Caco-2 (cell line): Measurements from ENCODE around the gene MYH13. TPM values are rescaled to one million over a fixed set of nuclear protein-coding genes. Genes with fewer than 3 reads are reported as not detected.

Experiments used
- BruUV-seq: library from RNA; stranded (reverse); fragments of 400-500 nt; replicated peaks from 2 replicates; lab custom pipeline; 2021; lab: Mats Ljungman, UMichigan
- CTCF ChIA-PET: fragments of 300-600 bp; sonication (Branson Sonifier 250); formaldehyde crosslinking; loops from one replicate; lab custom pipeline; 2022; ENCODE audit warnings: antibody characterized with exemption; lab: Charles Lee
- POLR2A ChIA-PET: fragments of 300-600 bp; sonication (Branson Sonifier 250); formaldehyde crosslinking; loops from one replicate; lab custom pipeline; 2022; ENCODE audit warnings: antibody characterized with exemption; lab: Charles Lee
- DNase-seq, 2 experiments: peaks; one replicate each; pipeline versions ENCODE4 v3.0.0 to v3.0.0-alpha.2; 2020 to 2022
- H3K27me3 ChIP-seq: replicated peaks from 2 replicates; pipeline ENCODE4 v1.6.0; 2011; ENCODE audit warnings: low read length; ENCODE audit not compliant: control insufficient read depth, insufficient read depth
- H3K36me3 ChIP-seq: 2 replicates; pipeline ENCODE4 v1.5.1; 2011; ENCODE audit warnings: low read length; ENCODE audit not compliant: control insufficient read depth, insufficient read depth
- H3K4me1 ChIP-seq: fragments of 250-450 bp; sonication (Bioruptor Pico); 2 replicates; pipeline ENCODE4 v1.5.1; 2020; ENCODE audit warnings: mild to moderate bottlenecking
- H3K4me3 ChIP-seq: 2 replicates; pipeline ENCODE4 v1.5.1; 2011; ENCODE audit warnings: low read depth, mild to moderate bottlenecking, control low read depth, low read length
- H3K9me3 ChIP-seq: fragments of 250-450 bp; sonication (Bioruptor Pico); 2 replicates; pipeline ENCODE4 v1.5.1; 2020; ENCODE audit warnings: mild to moderate bottlenecking, moderate library complexity
- H3K27ac Mint-ChIP-seq: one replicate; pipeline ENCODE4 v1.8.0; 2022; ENCODE audit warnings: mixed read lengths; ENCODE audit not compliant: unreplicated experiment
- H3K27me3 Mint-ChIP-seq: one replicate; pipeline ENCODE4 v1.8.0; 2022; ENCODE audit warnings: mixed read lengths; ENCODE audit not compliant: insufficient read depth, unreplicated experiment
- H3K36me3 Mint-ChIP-seq: one replicate; pipeline ENCODE4 v1.8.0; 2022; ENCODE audit warnings: mild to moderate bottlenecking, mixed read lengths; ENCODE audit not compliant: insufficient read depth, unreplicated experiment
- H3K4me1 Mint-ChIP-seq: one replicate; pipeline ENCODE4 v1.8.0; 2022; ENCODE audit warnings: low read depth, mixed read lengths; ENCODE audit not compliant: unreplicated experiment
- H3K4me3 Mint-ChIP-seq: one replicate; pipeline ENCODE4 v1.8.0; 2022; ENCODE audit warnings: mild to moderate bottlenecking, moderate library complexity, mixed read lengths; ENCODE audit not compliant: unreplicated experiment
- H3K9me3 Mint-ChIP-seq: one replicate; pipeline ENCODE4 v1.8.0; 2022; ENCODE audit warnings: mixed read lengths; ENCODE audit not compliant: unreplicated experiment
- CTCF ChIP-seq, 2 experiments: fragments of 200-600 bp in 1 of 2; IDR thresholded peaks; 1 replicate in 1 of 2; 2 replicates in 1 of 2; pipeline versions ENCODE4 v1.5.1 to v1.8.0; 2011 to 2022; ENCODE audit warnings: antibody characterized with exemption in 1 of 2, control low read depth in 1 of 2, inconsistent platforms in 1 of 2, low read depth in 1 of 2, low read length in 1 of 2, mild to moderate bottlenecking in 1 of 2, moderate library complexity in 1 of 2; ENCODE audit not compliant: insufficient read depth in 1 of 2, severe bottlenecking in 1 of 2, unreplicated experiment in 1 of 2
- intact Hi-C: fragments of 100-400 bp; cut with micrococcal nuclease; formaldehyde crosslinking; loops from one replicate; pipeline ENCODE4 v1.10.0; 2022; ENCODE audit not compliant: unreplicated experiment
- total RNA-seq: library from RNA; stranded (reverse); gene quantifications from 2 replicates; pipeline ENCODE4 v1.2.3, GENCODE V29; 2022

Gene MYH13
- total RNA-seq, 1 experiment from 2014 or later, result not detected

GRCh38 chr17:10369239-10369638, 3.6 kb downstream of the MYH13 start:
- POLR2A ChIA-PET, result interaction anchor here (0.6 kb wide), 1 partner anchor 1058 kb away, joined by 3 read pairs; no protein-coding TSS in a partner anchor
- BruUV-seq, result no TSS peak
- Mint-ChIP-seq H3K36me3 (no peaks in the 10 kb centered on the region), H3K4me3 (no peak overlapping the region), H3K27ac (no peak overlapping the region), H3K9me3 (no peaks in the 10 kb centered on the region), H3K4me1 (no peaks in the 10 kb centered on the region), H3K27me3 (peaks cover 4% of the 10 kb centered on the region)
- Histone ChIP-seq H3K36me3 (no peaks in the 10 kb centered on the region), H3K9me3 (no peaks in the 10 kb centered on the region), H3K27me3 (no peaks in the 10 kb centered on the region), H3K4me3 (no peak overlapping the region), H3K4me1 (no peaks in the 10 kb centered on the region)
- DNase-seq, result no peak
- intact Hi-C loops, result no loop called here
- CTCF ChIA-PET, result interaction anchor here (0.6 kb wide), 1 partner anchor 42 kb away, joined by 5 read pairs; no protein-coding TSS in a partner anchor
- TF ChIP-seq CTCF (IDR thresholded peaks at IDR 0.05; ENCODE audit: insufficient read depth in 1 of 2, low read depth in 1 of 2, low read length in 1 of 2, severe bottlenecking in 1 of 2, unreplicated experiment in 1 of 2), result no peak

GRCh38 chr17:10368561-10368960, 4.2 kb downstream of the MYH13 start:
- CTCF ChIA-PET, result interaction anchor here (0.6 kb wide), 1 partner anchor 42 kb away, joined by 5 read pairs; no protein-coding TSS in a partner anchor
- H3K4me1 ChIP-seq, result no peaks in the 10 kb centered on the region

GRCh38 chr17:10360578-10360977, 12.2 kb downstream of the MYH13 start:
- TF ChIP-seq CTCF (IDR thresholded peaks at IDR 0.05; ENCODE audit: insufficient read depth in 1 of 2, low read depth in 1 of 2, low read length in 1 of 2, severe bottlenecking in 1 of 2, unreplicated experiment in 1 of 2), result no peak
- Mint-ChIP-seq H3K27ac (no peak overlapping the region), H3K4me1 (no peaks in the 10 kb centered on the region), H3K4me3 (no peak overlapping the region), H3K36me3 (no peaks in the 10 kb centered on the region), H3K9me3 (no peaks in the 10 kb centered on the region), H3K27me3 (peaks cover 2% of the 10 kb centered on the region)
- H3K9me3 ChIP-seq, result no peaks in the 10 kb centered on the region
- DNase-seq, result no peak
- POLR2A ChIA-PET, result no interaction called here
- H3K36me3 ChIP-seq, result no peaks in the 10 kb centered on the region
- intact Hi-C loops, result no loop called here
- no peaks in the 10 kb centered on the region for H3K4me1 ChIP-seq
- no peaks in the 10 kb centered on the region for H3K27me3 ChIP-seq
- no TSS peak for BruUV-seq
- CTCF ChIA-PET, result no interaction called here
- H3K4me3 ChIP-seq, result no peak overlapping the region

More at GRCh38 chr17:10368561-10368960, 4.2 kb downstream of the MYH13 start:
- H3K9me3 Mint-ChIP-seq, result no peaks in the 10 kb centered on the region
- TF ChIP-seq CTCF (IDR thresholded peaks at IDR 0.05; ENCODE audit: insufficient read depth in 1 of 2, low read depth in 1 of 2, low read length in 1 of 2, severe bottlenecking in 1 of 2, unreplicated experiment in 1 of 2), result no peak
- Histone ChIP-seq H3K27me3 (no peaks in the 10 kb centered on the region), H3K9me3 (no peaks in the 10 kb centered on the region), H3K4me3 (no peak overlapping the region), H3K36me3 (no peaks in the 10 kb centered on the region)
- no peak overlapping the region for H3K27ac Mint-ChIP-seq
- DNase-seq, result no peak
- H3K4me3 Mint-ChIP-seq, result no peak overlapping the region
- intact Hi-C loops, result no loop called here
- H3K36me3 Mint-ChIP-seq, result no peaks in the 10 kb centered on the region
- no TSS peak for BruUV-seq
- no peaks in the 10 kb centered on the region for H3K4me1 Mint-ChIP-seq
- H3K27me3 Mint-ChIP-seq, result peaks cover 4% of the 10 kb centered on the region
- POLR2A ChIA-PET, result no interaction called here
